Neural progenitor cell (in vitro differentiated cells): Measurements from ENCODE around the gene ATP8B3. TPM values are rescaled to one million over a fixed set of nuclear protein-coding genes. Genes with fewer than 3 reads are reported as not detected.

Experiments
- DNase-seq: peaks from one replicate; pipeline ENCODE4 v3.0.0-alpha.2; 2016; ENCODE audit warnings: low spot score
- H2AFZ ChIP-seq: fragments of 200-600 bp; sonication (generic); replicated peaks from 2 replicates; pipeline ENCODE4 v1.6.1; 2016; ENCODE audit warnings: antibody characterized with exemption
- H3F3A ChIP-seq: fragments of 200-600 bp; sonication (generic); 2 replicates; pipeline ENCODE4 v1.6.1; 2016; ENCODE audit warnings: antibody characterized with exemption, low read depth
- H3K27ac ChIP-seq: fragments of 200-600 bp; sonication (generic); 2 replicates; pipeline ENCODE4 v1.5.1; 2016; ENCODE audit warnings: mild to moderate bottlenecking
- H3K27me3 ChIP-seq: fragments of 200-600 bp; sonication (generic); 2 replicates; pipeline ENCODE4 v1.6.1; 2016; ENCODE audit warnings: mild to moderate bottlenecking, moderate library complexity
- H3K36me3 ChIP-seq: fragments of 200-600 bp; sonication (generic); 2 replicates; pipeline ENCODE4 v1.5.1; 2016
- H3K4me1 ChIP-seq: fragments of 200-600 bp; sonication (generic); 2 replicates; pipeline ENCODE4 v1.6.1; 2016; ENCODE audit warnings: mixed run types
- H3K4me2 ChIP-seq: fragments of 200-600 bp; sonication (generic); 2 replicates; pipeline ENCODE4 v1.6.1; 2016
- H3K4me3 ChIP-seq: fragments of 200-600 bp; sonication (generic); 2 replicates; pipeline ENCODE4 v1.5.1; 2016
- H3K79me2 ChIP-seq: fragments of 200-600 bp; sonication (generic); 2 replicates; pipeline ENCODE4 v1.6.1; 2016; ENCODE audit warnings: low read depth
- H3K9ac ChIP-seq: fragments of 200-600 bp; sonication (generic); 2 replicates; pipeline ENCODE4 v1.6.1; 2016
- H3K9me3 ChIP-seq: fragments of 200-600 bp; sonication (generic); 2 replicates; pipeline ENCODE4 v1.5.1; 2016; ENCODE audit warnings: low read depth
- H4K20me1 ChIP-seq: fragments of 200-600 bp; sonication (generic); 2 replicates; pipeline ENCODE4 v1.6.1; 2016; ENCODE audit warnings: low read depth
- H3K27ac Mint-ChIP-seq: 3 replicates; pipeline ENCODE4 v1.8.0; 2021; ENCODE audit warnings: mixed read lengths
- H3K27me3 Mint-ChIP-seq: 2 replicates; pipeline ENCODE4 v1.8.0; 2022; ENCODE audit warnings: low read depth, mild to moderate bottlenecking, inconsistent platforms, moderate library complexity, mixed read lengths; ENCODE audit not compliant: insufficient read depth
- H3K36me3 Mint-ChIP-seq: 3 replicates; pipeline ENCODE4 v1.8.0; 2021; ENCODE audit warnings: mixed read lengths
- H3K4me1 Mint-ChIP-seq: 3 replicates; pipeline ENCODE4 v1.8.0; 2021; ENCODE audit warnings: mixed read lengths
- H3K4me3 Mint-ChIP-seq: 3 replicates; pipeline ENCODE4 v1.8.0; 2021; ENCODE audit warnings: mild to moderate bottlenecking, moderate library complexity, mixed read lengths
- H3K9me3 Mint-ChIP-seq: 3 replicates; pipeline ENCODE4 v1.8.0; 2020; ENCODE audit warnings: mixed read lengths
- EZH2 ChIP-seq: fragments of 200-600 bp; sonication (generic); IDR thresholded peaks from 2 replicates; pipeline ENCODE4 v1.6.1; 2017; ENCODE audit warnings: antibody characterized with exemption, mild to moderate bottlenecking, moderate library complexity
- EZH2phosphoT487 ChIP-seq: fragments of 200-600 bp; sonication (generic); IDR thresholded peaks from 2 replicates; pipeline ENCODE4 v1.6.1; 2017; ENCODE audit warnings: antibody characterized with exemption
- total RNA-seq: library from RNA; depleted of rRNA; stranded (reverse); fragments of >200 nt; gene quantifications from 2 replicates; pipeline ENCODE4 v1.2.3, GENCODE V29; 2015; ENCODE audit warnings: low replicate concordance
- TF ChIP-seq, protein P1 (sequence below): fragments of 200-600 bp; sonication (generic); IDR thresholded peaks from 2 replicates; pipeline ENCODE4 v1.5.1; 2017; ENCODE audit warnings: antibody characterized with exemption, mild to moderate bottlenecking

Gene ATP8B3
- total RNA-seq, 1 donor from 2014 or later: 0.06 TPM

DNA sequence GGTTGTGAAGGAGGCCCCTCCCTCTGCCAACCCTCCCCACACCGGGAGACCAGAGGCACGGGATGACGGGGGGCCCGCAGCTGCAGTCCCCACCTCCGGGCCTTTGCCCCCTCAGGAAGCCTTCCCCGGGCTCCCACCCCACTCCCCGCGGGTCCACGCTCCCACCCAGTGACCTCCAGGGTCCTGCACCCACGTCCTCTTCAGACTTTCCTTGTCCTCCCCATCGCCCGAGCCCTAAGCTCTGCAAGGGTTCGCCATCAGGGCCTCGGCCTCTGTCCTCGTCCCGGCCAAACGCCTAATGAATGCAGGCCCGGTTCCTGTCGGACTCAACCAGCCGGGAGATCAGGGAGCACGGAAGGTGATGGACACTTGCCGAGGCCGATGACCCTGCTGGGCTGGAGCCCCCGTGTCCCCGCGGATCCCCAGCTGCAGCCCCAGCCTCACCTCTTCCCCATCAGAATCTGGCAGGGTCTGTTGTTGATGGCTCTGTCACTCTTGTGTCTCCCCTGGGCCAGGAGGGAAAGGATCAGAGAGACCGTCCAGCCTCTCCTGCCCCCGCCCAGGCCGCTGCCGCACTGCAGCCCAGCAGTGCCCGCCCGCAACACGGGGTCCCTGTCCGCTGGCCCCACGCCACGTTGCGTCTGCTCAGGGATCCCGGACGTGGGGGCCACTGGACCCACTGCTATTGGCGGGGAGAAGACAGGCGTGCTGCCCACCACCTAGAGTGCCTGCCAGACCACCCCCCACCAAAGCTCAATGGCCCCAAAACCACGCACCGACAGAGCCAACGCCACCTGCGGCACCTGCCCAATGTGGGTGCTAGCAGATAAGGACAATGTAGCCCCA lies 5.7 kb downstream of the ATP8B3 start:
- peaks cover 2% of the 10 kb centered on the region for H3F3A ChIP-seq
- Mint-ChIP-seq H3K4me1 (peaks cover 3% of the 10 kb centered on the region), H3K9me3 (no peaks in the 10 kb centered on the region), H3K27ac (no peak overlapping the region), H3K4me3 (no peak overlapping the region), H3K27me3 (peaks cover 17% of the 10 kb centered on the region), H3K36me3 (no peaks in the 10 kb centered on the region)
- H2AFZ ChIP-seq: no peak overlapping the region
- H3K4me2 ChIP-seq: no peak overlapping the region
- H3K36me3 ChIP-seq: no peaks in the 10 kb centered on the region
- H3K4me1 ChIP-seq: no peaks in the 10 kb centered on the region
- no peak overlapping the region for H3K9ac ChIP-seq
- TF ChIP-seq, protein P1, sequence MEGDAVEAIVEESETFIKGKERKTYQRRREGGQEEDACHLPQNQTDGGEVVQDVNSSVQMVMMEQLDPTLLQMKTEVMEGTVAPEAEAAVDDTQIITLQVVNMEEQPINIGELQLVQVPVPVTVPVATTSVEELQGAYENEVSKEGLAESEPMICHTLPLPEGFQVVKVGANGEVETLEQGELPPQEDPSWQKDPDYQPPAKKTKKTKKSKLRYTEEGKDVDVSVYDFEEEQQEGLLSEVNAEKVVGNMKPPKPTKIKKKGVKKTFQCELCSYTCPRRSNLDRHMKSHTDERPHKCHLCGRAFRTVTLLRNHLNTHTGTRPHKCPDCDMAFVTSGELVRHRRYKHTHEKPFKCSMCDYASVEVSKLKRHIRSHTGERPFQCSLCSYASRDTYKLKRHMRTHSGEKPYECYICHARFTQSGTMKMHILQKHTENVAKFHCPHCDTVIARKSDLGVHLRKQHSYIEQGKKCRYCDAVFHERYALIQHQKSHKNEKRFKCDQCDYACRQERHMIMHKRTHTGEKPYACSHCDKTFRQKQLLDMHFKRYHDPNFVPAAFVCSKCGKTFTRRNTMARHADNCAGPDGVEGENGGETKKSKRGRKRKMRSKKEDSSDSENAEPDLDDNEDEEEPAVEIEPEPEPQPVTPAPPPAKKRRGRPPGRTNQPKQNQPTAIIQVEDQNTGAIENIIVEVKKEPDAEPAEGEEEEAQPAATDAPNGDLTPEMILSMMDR: no peak
- TF ChIP-seq EZH2phosphoT487 (no peak), EZH2 (no peak)
- H3K4me3 ChIP-seq: no peak overlapping the region
- H3K9me3 ChIP-seq: no peaks in the 10 kb centered on the region
- H3K27ac ChIP-seq: no peak overlapping the region
- H3K27me3 ChIP-seq: peaks cover 7% of the 10 kb centered on the region
- H3K79me2 ChIP-seq: no peaks in the 10 kb centered on the region
- DNase-seq: no peak
- no peaks in the 10 kb centered on the region for H4K20me1 ChIP-seq

DNA sequence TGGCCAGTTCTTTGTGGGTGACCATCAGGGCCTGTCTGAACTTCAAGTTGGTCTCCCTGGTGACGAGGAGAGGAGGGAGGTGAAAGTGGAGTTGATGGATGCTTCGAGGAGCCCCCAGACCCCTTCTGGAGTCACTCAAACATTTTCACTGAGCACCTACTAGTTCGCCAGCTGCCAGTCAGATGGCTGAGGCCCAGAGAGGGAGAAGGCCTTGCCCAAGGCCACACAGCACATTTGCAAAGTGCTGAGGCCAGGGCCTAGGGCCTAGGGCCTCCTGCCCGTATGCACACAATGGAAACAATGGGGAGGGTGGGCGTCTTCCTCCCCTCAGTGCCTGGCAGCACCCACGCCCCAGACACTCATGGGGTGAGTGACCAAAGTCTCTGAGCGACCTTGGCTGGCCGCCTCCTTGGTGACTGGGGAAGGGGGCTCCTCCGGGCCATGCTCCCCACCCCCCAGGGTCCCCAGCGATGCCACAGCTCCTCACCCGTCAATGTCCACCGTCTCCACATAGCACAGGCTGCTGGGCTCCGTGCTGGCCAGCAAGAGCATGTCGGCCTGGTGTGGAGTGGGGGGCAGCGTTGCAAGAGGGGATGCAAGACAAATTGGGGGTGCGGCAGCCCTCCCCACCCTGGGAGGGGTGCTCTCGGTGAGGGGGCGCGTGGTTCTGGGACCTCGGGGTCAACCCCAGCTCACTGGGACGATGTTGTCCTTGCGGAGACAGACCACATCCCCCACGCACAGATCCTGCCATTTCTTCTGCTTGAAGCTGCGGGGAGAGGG lies 6.5 kb downstream of the ATP8B3 start:
- H3K9me3 Mint-ChIP-seq: no peaks in the 10 kb centered on the region
- H3K4me3 ChIP-seq: no peak overlapping the region
- no peaks in the 10 kb centered on the region for H3K9me3 ChIP-seq
- no peak overlapping the region for H3K9ac ChIP-seq
- no peaks in the 10 kb centered on the region for H3K4me1 Mint-ChIP-seq
- H3K36me3 ChIP-seq: no peaks in the 10 kb centered on the region
- no peak overlapping the region for H3K27ac ChIP-seq
- H3K4me1 ChIP-seq: no peaks in the 10 kb centered on the region
- H3K27me3 ChIP-seq: no peaks in the 10 kb centered on the region
- no peak overlapping the region for H3K4me3 Mint-ChIP-seq
- H3K27ac Mint-ChIP-seq: no peak overlapping the region
- TF ChIP-seq, protein P1: no peak
- TF ChIP-seq EZH2 (no peak), EZH2phosphoT487 (no peak)
- no peaks in the 10 kb centered on the region for H3F3A ChIP-seq
- peaks cover 16% of the 10 kb centered on the region for H3K27me3 Mint-ChIP-seq
- H2AFZ ChIP-seq: no peak overlapping the region
- H3K36me3 Mint-ChIP-seq: no peaks in the 10 kb centered on the region
- no peaks in the 10 kb centered on the region for H3K79me2 ChIP-seq
- H4K20me1 ChIP-seq: no peaks in the 10 kb centered on the region
- DNase-seq: no peak
- no peak overlapping the region for H3K4me2 ChIP-seq

DNA sequence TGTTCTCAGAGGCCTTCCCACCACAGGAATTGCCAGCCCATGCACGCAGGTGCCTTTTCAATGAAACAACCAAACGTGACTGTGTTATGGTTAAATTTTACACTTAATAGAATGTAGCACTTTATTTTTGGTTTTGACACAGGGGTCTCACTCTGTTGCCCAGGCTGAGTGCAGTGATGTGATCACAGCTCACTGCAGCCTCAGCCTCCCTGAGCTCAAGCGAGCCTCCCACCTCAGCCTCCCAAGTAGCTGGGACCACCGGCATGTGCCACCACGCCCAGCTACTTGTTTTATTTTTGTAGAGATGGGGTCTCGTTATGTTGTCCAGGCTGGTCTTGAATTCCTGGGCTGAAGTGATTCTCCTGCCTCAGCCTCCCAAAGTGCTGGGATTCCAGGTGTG lies 7.2 kb downstream of the ATP8B3 start:
- no peak for TF ChIP-seq EZH2
- TF ChIP-seq, protein P1: no peak
- no peak for TF ChIP-seq EZH2phosphoT487
- Histone ChIP-seq H3K9ac (no peak overlapping the region), H3K4me2 (no peak overlapping the region), H3K4me3 (no peak overlapping the region), H3K9me3 (no peaks in the 10 kb centered on the region), H3K36me3 (no peaks in the 10 kb centered on the region), H3K79me2 (no peaks in the 10 kb centered on the region), H3K27me3 (no peaks in the 10 kb centered on the region), H3K27ac (no peak overlapping the region), H3F3A (no peaks in the 10 kb centered on the region), H3K4me1 (no peaks in the 10 kb centered on the region), H2AFZ (no peak overlapping the region), H4K20me1 (no peaks in the 10 kb centered on the region)
- peaks cover 3% of the 10 kb centered on the region for H3K36me3 Mint-ChIP-seq
- H3K4me3 Mint-ChIP-seq: no peak overlapping the region
- no peaks in the 10 kb centered on the region for H3K9me3 Mint-ChIP-seq
- no peak for DNase-seq
- no peak overlapping the region for H3K27ac Mint-ChIP-seq
- H3K27me3 Mint-ChIP-seq: peaks cover 20% of the 10 kb centered on the region
- H3K4me1 Mint-ChIP-seq: peaks cover 3% of the 10 kb centered on the region
